Muscle of leg (tissue), 11 donors: ENCODE data around the gene RAB12. TPM values are rescaled to one million over a fixed set of nuclear protein-coding genes. Genes with fewer than 3 reads are reported as not detected.

Source experiments
- DNase-seq: peaks from one replicate; pipeline ENCODE4 v3.0.0; 2013
- H3K27ac ChIP-seq: one replicate; pipeline ENCODE4 v1.5.1; 2013; ENCODE audit warnings: mild to moderate bottlenecking, low read length, control low read depth
- H3K27me3 ChIP-seq: one replicate; pipeline ENCODE4 v1.6.1; 2013; ENCODE audit warnings: low read length; ENCODE audit not compliant: control insufficient read depth, insufficient read depth
- H3K36me3 ChIP-seq: one replicate; pipeline ENCODE4 v1.6.1; 2013; ENCODE audit warnings: low read length; ENCODE audit not compliant: control insufficient read depth, insufficient read depth
- H3K4me1 ChIP-seq: one replicate; pipeline ENCODE4 v1.6.1; 2013; ENCODE audit warnings: low read length; ENCODE audit not compliant: control insufficient read depth, insufficient read depth
- H3K4me3 ChIP-seq: one replicate; pipeline ENCODE4 v1.5.1; 2013; ENCODE audit warnings: low read length, control low read depth
- H3K9me3 ChIP-seq: replicated peaks from 2 replicates; pipeline ENCODE4 v1.6.1; 2013; ENCODE audit warnings: low read depth, low read length; ENCODE audit not compliant: control insufficient read depth
- WGBS: methylation state at CpG from one replicate; pipeline ENCODE4 v1.1.5; 2013; ENCODE audit warnings: missing lambda C conversion rate; ENCODE audit not compliant: insufficient coverage; 5-methylcytosine and 5-hydroxymethylcytosine counted together
- polyA plus RNA-seq, 8 donors: library from polyadenylated mRNA; unstranded; fragments of 120-200 nt; gene quantifications; one replicate each; pipeline versions ENCODE4 v1.2.1 to v1.2.3, GENCODE V29; 2013; ENCODE audit warnings: inconsistent platforms in 1 of 8, low replicate concordance in 1 of 8; ENCODE audit not compliant: insufficient read length in 8 of 8, insufficient read depth in 1 of 8
- total RNA-seq: library from RNA; stranded (reverse); fragments of 120-200 nt; gene quantifications from one replicate; pipeline ENCODE4 v1.2.4, GENCODE V29; 2013

RAB12 gene
- total and polyA plus RNA-seq, 9 donors, result 38.2 to 61.5 (median 44.6) TPM

GRCh38 chr18:8675057-8675456, 65.8 kb downstream of the RAB12 start:
- no CpG with 5 or more reads among the region's 4 CpGs for WGBS
- no peak for DNase-seq
- H3K36me3 ChIP-seq, result no peaks in the 10 kb centered on the region
- no peaks in the 10 kb centered on the region for H3K9me3 ChIP-seq
- no peak overlapping the region for H3K4me3 ChIP-seq
- no peaks in the 10 kb centered on the region for H3K27me3 ChIP-seq
- no peak overlapping the region for H3K27ac ChIP-seq
- H3K4me1 ChIP-seq, result no peaks in the 10 kb centered on the region

GRCh38 chr18:8681196-8681595, 72.0 kb downstream of the RAB12 start:
- Histone ChIP-seq H3K27ac (no peak overlapping the region), H3K27me3 (no peaks in the 10 kb centered on the region), H3K4me1 (peaks cover 7% of the 10 kb centered on the region), H3K36me3 (no peaks in the 10 kb centered on the region), H3K9me3 (no peaks in the 10 kb centered on the region), H3K4me3 (no peak overlapping the region)
- DNase-seq, result no peak
- WGBS, result 88% methylated on average over 3 of the region's 4 CpGs

GRCh38 chr18:8684577-8684976, 75.3 kb downstream of the RAB12 start:
- Histone ChIP-seq H3K9me3 (no peaks in the 10 kb centered on the region), H3K4me1 (peaks cover 7% of the 10 kb centered on the region), H3K4me3 (no peak overlapping the region), H3K36me3 (no peaks in the 10 kb centered on the region), H3K27me3 (no peaks in the 10 kb centered on the region), H3K27ac (no peak overlapping the region)
- DNase-seq, result no peak
- 94% methylated on average over 6 of the region's 7 CpGs for WGBS

GRCh38 chr18:8685141-8685913, 76.1 kb downstream of the RAB12 start:
- Histone ChIP-seq H3K27ac (no peak overlapping the region), H3K27me3 (no peaks in the 10 kb centered on the region), H3K4me3 (no peak overlapping the region), H3K9me3 (no peaks in the 10 kb centered on the region), H3K36me3 (no peaks in the 10 kb centered on the region), H3K4me1 (peaks cover 7% of the 10 kb centered on the region)
- 71% methylated on average over 11 of the region's 13 CpGs for WGBS
- DNase-seq, result no peak

- no peak overlapping the region for H3K4me3 ChIP-seq
- H3K9me3 ChIP-seq, result no peaks in the 10 kb centered on the region
- H3K36me3 ChIP-seq, result no peaks in the 10 kb centered on the region
- H3K4me1 ChIP-seq, result peaks cover 7% of the 10 kb centered on the region
- no peaks in the 10 kb centered on the region for H3K27me3 ChIP-seq
- H3K27ac ChIP-seq, result no peak overlapping the region
- 93% methylated on average over 3 of the region's 8 CpGs for WGBS
- DNase-seq, result no peak
Measured at GRCh38 chr18:8685914-8686216, 76.6 kb downstream of the RAB12 start.

GRCh38 chr18:8686611-8687010, 77.4 kb downstream of the RAB12 start:
- no peaks in the 10 kb centered on the region for H3K27me3 ChIP-seq
- no peak for DNase-seq
- H3K4me1 ChIP-seq, result peaks cover 7% of the 10 kb centered on the region
- H3K27ac ChIP-seq, result no peak overlapping the region
- H3K9me3 ChIP-seq, result no peaks in the 10 kb centered on the region
- no peak overlapping the region for H3K4me3 ChIP-seq
- H3K36me3 ChIP-seq, result no peaks in the 10 kb centered on the region
- 58% methylated on average over 3 of the region's 6 CpGs for WGBS

GRCh38 chr18:8688216-8688800, 79.1 kb downstream of the RAB12 start:
- no peak for DNase-seq
- no peaks in the 10 kb centered on the region for H3K27me3 ChIP-seq
- peaks cover 7% of the 10 kb centered on the region for H3K4me1 ChIP-seq
- WGBS, result 94% methylated on average over 2 of the region's 8 CpGs
- no peak overlapping the region for H3K27ac ChIP-seq
- no peaks in the 10 kb centered on the region for H3K9me3 ChIP-seq
- H3K4me3 ChIP-seq, result no peak overlapping the region
- H3K36me3 ChIP-seq, result no peaks in the 10 kb centered on the region

GRCh38 chr18:8688816-8689215, 79.6 kb downstream of the RAB12 start:
- H3K27ac ChIP-seq, result no peak overlapping the region
- no peak overlapping the region for H3K4me3 ChIP-seq
- WGBS, result 85% methylated on average over 7 of the region's 8 CpGs
- H3K9me3 ChIP-seq, result no peaks in the 10 kb centered on the region
- no peak for DNase-seq
- H3K27me3 ChIP-seq, result no peaks in the 10 kb centered on the region
- H3K36me3 ChIP-seq, result no peaks in the 10 kb centered on the region
- H3K4me1 ChIP-seq, result peaks cover 7% of the 10 kb centered on the region

Other genes with a start within 250 kb of the RAB12 start
- gene MTCL1, start 96.1 kb downstream of the RAB12 start, total RNA-seq, result 20.9 TPM
- gene MTCL1, start 96.1 kb downstream of the RAB12 start, polyA plus RNA-seq, result 10 to 100 TPM; 14.9 to 45.4 (median 24.9) TPM